ENCODE data around the gene CD69. TPM values are rescaled to one million over a fixed set of nuclear protein-coding genes. Genes with fewer than 3 reads are reported as not detected.

The CD69 gene
- total and polyA plus RNA-seq, 7 donors = 2.3 to 31.4 (median 3.0) TPM

DNA sequence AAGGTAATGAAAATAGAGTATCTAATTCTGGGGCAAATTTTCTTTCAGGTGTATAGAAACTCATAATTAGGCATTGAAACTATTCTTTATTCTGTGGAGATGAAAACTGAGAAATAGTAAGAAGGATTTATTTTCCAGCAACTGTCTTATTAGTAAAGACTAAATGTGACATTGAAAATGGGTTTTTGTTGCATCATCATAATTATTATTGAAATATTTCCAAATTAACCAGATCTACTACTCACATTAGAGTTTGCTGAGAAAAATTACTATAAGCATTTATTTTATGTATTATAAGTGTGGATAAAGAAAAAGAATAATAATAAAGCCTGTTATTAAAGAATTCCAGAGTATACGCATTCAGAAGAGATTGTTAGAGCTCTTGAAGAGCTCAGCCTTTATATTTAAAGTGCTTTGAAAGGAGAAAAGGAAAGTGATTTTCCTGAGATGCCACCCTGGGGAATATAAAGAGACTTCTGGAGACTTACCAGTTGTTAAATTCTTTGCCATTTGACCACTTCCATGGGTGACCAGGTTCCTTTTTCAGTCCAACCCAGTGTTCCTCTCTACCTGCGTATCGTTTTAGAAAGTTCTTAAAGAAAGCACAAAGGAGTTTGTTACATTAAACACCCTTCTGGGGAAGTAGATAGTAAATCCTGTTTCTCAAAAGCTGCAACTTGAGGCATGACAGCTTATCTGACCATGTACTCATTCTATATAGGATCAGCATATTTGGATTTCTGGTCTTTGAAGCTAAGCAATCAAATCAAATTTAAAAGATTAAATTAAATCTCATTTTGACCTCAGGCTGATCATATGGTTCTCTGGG, 6.4 kb downstream of the CD69 start:
- no peak overlapping the region for H3K27ac ChIP-seq
- TF ChIP-seq POLR2AphosphoS5 (IDR thresholded peaks at IDR 0.05) = no peak
- no peak for TF ChIP-seq POLR2A (IDR thresholded peaks at IDR 0.05)
- no peak for TF ChIP-seq EP300 (IDR thresholded peaks at IDR 0.05)
- TF ChIP-seq, protein P1, sequence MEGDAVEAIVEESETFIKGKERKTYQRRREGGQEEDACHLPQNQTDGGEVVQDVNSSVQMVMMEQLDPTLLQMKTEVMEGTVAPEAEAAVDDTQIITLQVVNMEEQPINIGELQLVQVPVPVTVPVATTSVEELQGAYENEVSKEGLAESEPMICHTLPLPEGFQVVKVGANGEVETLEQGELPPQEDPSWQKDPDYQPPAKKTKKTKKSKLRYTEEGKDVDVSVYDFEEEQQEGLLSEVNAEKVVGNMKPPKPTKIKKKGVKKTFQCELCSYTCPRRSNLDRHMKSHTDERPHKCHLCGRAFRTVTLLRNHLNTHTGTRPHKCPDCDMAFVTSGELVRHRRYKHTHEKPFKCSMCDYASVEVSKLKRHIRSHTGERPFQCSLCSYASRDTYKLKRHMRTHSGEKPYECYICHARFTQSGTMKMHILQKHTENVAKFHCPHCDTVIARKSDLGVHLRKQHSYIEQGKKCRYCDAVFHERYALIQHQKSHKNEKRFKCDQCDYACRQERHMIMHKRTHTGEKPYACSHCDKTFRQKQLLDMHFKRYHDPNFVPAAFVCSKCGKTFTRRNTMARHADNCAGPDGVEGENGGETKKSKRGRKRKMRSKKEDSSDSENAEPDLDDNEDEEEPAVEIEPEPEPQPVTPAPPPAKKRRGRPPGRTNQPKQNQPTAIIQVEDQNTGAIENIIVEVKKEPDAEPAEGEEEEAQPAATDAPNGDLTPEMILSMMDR (IDR thresholded peaks at IDR 0.05) = no peak
- H3K9me3 ChIP-seq = no peaks in the 10 kb centered on the region
- 81 to 91% methylated on average over 3 of the region's 3 CpGs for WGBS, 2 donors
- H3K27me3 ChIP-seq = no peaks in the 10 kb centered on the region
- no peaks in the 10 kb centered on the region for H3K36me3 ChIP-seq
- H3K4me1 ChIP-seq = peaks cover 0 to 9% (median 0%) of the 10 kb centered on the region in 4 donors
- intact Hi-C loops (cut with DNase I) = loop anchor here (5.0 kb wide), 1 partner anchor 383 kb away; no protein-coding TSS in a partner anchor
- no peak overlapping the region for H3K4me3 ChIP-seq
- DNase-seq = no peak

DNA sequence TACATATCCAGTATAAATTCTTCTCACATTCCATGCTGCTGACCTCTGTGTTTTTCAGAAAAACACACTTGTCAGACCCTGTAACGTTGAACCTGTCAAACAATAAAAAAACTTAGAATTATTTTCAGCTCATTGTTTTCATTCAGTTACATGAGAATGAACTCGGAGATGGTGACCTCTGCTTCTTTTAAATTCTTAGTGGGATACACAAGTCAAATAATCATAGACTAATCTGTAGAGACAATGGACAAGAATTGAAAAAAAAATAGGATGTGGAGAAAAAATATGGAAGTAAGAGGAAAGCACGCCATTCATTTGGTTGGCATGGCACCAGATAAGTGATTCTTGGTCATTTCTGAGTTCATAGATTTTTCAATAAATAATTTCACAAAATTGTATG, 7.2 kb downstream of the CD69 start:
- Histone ChIP-seq H3K4me3 (no peak overlapping the region), H3K27ac (no peak overlapping the region), H3K4me1 (peaks cover 0 to 9% (median 0%) of the 10 kb centered on the region in 4 donors), H3K36me3 (no peaks in the 10 kb centered on the region), H3K9me3 (no peaks in the 10 kb centered on the region), H3K27me3 (no peaks in the 10 kb centered on the region)
- intact Hi-C loops (cut with DNase I) = loop anchor here (2.0 to 5.0 kb wide), 2 partner anchors 171 to 384 kb away; no protein-coding TSS in a partner anchor
- no peak for TF ChIP-seq POLR2A (IDR thresholded peaks at IDR 0.05)
- no peak for TF ChIP-seq EP300 (IDR thresholded peaks at IDR 0.05)
- TF ChIP-seq POLR2AphosphoS5 (IDR thresholded peaks at IDR 0.05) = no peak
- TF ChIP-seq, protein P1 (IDR thresholded peaks at IDR 0.05) = no peak
- 74 to 76% methylated on average over 3 of the region's 3 CpGs for WGBS, 2 donors
- DNase-seq = no peak

DNA sequence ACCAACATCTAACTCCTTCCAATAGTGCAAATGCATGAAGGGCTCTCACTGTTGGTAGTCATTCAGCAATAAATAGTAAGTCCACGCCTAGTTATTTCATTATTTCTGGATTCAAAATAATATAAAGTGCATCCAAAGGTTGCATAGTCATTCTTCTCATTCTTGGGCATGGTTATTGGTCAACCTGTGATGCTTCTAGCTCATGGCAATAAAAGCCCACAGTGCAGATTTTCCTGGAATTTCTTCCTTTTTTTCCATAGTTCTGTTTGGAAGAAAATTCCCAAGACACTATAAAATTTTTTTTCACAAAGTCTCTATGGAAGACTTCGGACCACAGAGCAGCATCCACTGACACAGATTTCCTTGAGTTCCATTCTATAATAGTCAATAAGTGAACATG, 7.6 kb downstream of the CD69 start:
- Histone ChIP-seq H3K27ac (no peak overlapping the region), H3K9me3 (no peaks in the 10 kb centered on the region), H3K27me3 (no peaks in the 10 kb centered on the region), H3K4me3 (no peak overlapping the region), H3K4me1 (peaks cover 0 to 9% (median 0%) of the 10 kb centered on the region in 4 donors), H3K36me3 (no peaks in the 10 kb centered on the region)
- TF ChIP-seq POLR2AphosphoS5 (IDR thresholded peaks at IDR 0.05) = no peak
- intact Hi-C loops (cut with DNase I) = loop anchor here (2.0 to 5.0 kb wide), 2 partner anchors 172 to 384 kb away; no protein-coding TSS in a partner anchor
- 66 to 81% methylated on average over 2 of the region's 2 CpGs for WGBS, 2 donors
- DNase-seq = no peak

DNA sequence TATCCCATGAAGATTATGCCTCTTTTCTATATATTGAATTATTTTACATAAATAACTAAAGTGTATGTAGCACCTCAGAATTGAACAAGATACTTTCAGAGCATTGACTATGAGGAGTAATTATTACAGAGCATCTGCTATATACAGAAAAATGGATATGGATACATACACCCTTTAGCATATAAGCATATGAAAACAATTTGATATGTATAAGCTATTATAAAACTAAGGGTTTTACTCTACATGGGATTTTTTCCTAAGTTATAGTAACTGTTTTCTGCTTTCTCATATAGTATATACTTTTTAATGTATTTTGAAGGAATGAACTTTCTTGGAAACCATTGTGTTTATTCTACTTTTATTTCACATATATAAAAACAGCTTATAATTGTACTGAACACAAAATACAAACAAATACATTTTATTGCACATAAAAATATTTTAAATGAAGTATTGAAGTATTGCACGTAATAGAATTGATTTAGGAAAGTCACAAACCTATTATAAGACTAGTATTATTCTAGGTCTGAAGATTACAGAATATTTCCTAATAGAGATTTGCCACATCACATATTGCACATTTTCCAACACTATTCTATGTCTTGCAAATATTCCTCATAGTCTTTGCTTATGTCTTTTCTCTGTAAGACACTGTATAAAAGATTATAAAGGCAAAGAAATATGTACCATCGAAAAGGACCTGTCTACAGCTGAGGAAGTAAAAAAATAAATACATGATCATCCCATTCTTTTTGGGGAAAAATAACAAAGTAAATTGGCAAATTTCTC, 8.4 kb downstream of the CD69 start:
- H3K36me3 ChIP-seq = no peaks in the 10 kb centered on the region
- no peak overlapping the region for H3K27ac ChIP-seq
- intact Hi-C loops (cut with DNase I) = loop anchor here (2.0 to 5.0 kb wide), 2 partner anchors 172 to 385 kb away; no protein-coding TSS in a partner anchor
- DNase-seq = no peak
- no peaks in the 10 kb centered on the region for H3K27me3 ChIP-seq
- H3K9me3 ChIP-seq = no peaks in the 10 kb centered on the region
- H3K4me1 ChIP-seq = peaks cover 0 to 9% (median 0%) of the 10 kb centered on the region in 4 donors
- WGBS, 2 donors = 65 to 86% methylated on average over 2 of the region's 2 CpGs
- TF ChIP-seq POLR2AphosphoS5 (IDR thresholded peaks at IDR 0.05) (no peak), POLR2A (IDR thresholded peaks at IDR 0.05) (no peak), EP300 (IDR thresholded peaks at IDR 0.05) (no peak)
- TF ChIP-seq, protein P1 (IDR thresholded peaks at IDR 0.05) = no peak
- H3K4me3 ChIP-seq = no peak overlapping the region

Measured in sigmoid colon (tissue), 7 donors.